K562 (cell line): ENCODE data around the gene ANXA1. TPM values are rescaled to one million over a fixed set of nuclear protein-coding genes. Genes with fewer than 3 reads are reported as not detected.
A peak's percentile ranks its signal among the peaks of the same experiment; 100 is the strongest.

Experiments
- BCLAF1 ChIP-seq, 2 experiments: fragments of 450-650 bp in 1 of 2; IDR thresholded peaks; 2 replicates each; pipeline ENCODE4 v1.6.1; 2011 to 2017; ENCODE audit warnings: low read depth in 2 of 2, antibody characterized with exemption in 1 of 2, borderline replicate concordance in 1 of 2, low read length in 1 of 2, mild to moderate bottlenecking in 1 of 2, mixed read lengths in 1 of 2; ENCODE audit not compliant: control insufficient read depth in 1 of 2
- CCNT2 ChIP-seq: IDR thresholded peaks from 2 replicates; pipeline ENCODE4 v1.6.1; 2011; ENCODE audit warnings: borderline replicate concordance, low read depth, mild to moderate bottlenecking, moderate library complexity, mixed read lengths, low read length; ENCODE audit not compliant: insufficient read length; ENCODE audit errors: extremely low read depth
- ETV6 ChIP-seq, 3 experiments: fragments of 150-350 bp in 1 of 3; sonication (generic) in 1 of 3; formaldehyde crosslinking in 1 of 3; IDR thresholded peaks; 2 replicates each; pipeline versions ENCODE4 v1.6.1 to v1.8.0; 2014 to 2022; ENCODE audit warnings: borderline replicate concordance in 2 of 3, low read depth in 2 of 3, antibody characterized with exemption in 1 of 3, low read length in 1 of 3, mild to moderate bottlenecking in 1 of 3, missing genetic modification reagents in 1 of 3
- LEF1 ChIP-seq: fragments of 450-650 bp; IDR thresholded peaks from 2 replicates; pipeline ENCODE4 v1.6.1; 2016; ENCODE audit warnings: mild to moderate bottlenecking
- MTF1 ChIP-seq: fragments of 250-450 bp; sonication (Bioruptor Pico); IDR thresholded peaks from 2 replicates; pipeline ENCODE4 v1.9.0; 2021; ENCODE audit warnings: moderate library complexity, mild to moderate bottlenecking, inconsistent platforms, borderline replicate concordance
- NFYB ChIP-seq: IDR thresholded peaks from 2 replicates; pipeline ENCODE4 v1.6.1; 2011; ENCODE audit warnings: mild to moderate bottlenecking, moderate library complexity; ENCODE audit not compliant: insufficient read length; ENCODE audit errors: extremely low read depth
- PHF21A ChIP-seq: fragments of 450-650 bp; IDR thresholded peaks from 2 replicates; pipeline ENCODE4 v1.6.1; 2017; ENCODE audit warnings: low read depth, borderline replicate concordance
- PYGO2 ChIP-seq: fragments of 450-650 bp; IDR thresholded peaks from 2 replicates; pipeline ENCODE4 v1.6.1; 2016; ENCODE audit warnings: mild to moderate bottlenecking, missing genetic modification characterization, moderate library complexity, missing compliant biosample characterization
- RBM34 ChIP-seq: fragments of 200-400 bp; formaldehyde crosslinking; IDR thresholded peaks from 2 replicates; pipeline ENCODE4 v1.6.1; 2018; ENCODE audit warnings: low read length, borderline replicate concordance; ENCODE audit not compliant: insufficient read depth
- REST ChIP-seq, 2 experiments: fragments of 450-650 bp; formaldehyde crosslinking in 1 of 2; IDR thresholded peaks; 2 replicates each; pipeline versions ENCODE4 v1.4.0 to v1.6.1; 2014 to 2020; ENCODE audit warnings: mild to moderate bottlenecking in 2 of 2, borderline replicate concordance in 1 of 2, low read depth in 1 of 2
- SETDB1 ChIP-seq: IDR thresholded peaks from one replicate; pipeline ENCODE4 v1.6.1; 2012; ENCODE audit warnings: low read length, control low read depth, inconsistent platforms
- TEAD4 ChIP-seq, 2 experiments: sonication (generic) in 1 of 2; formaldehyde crosslinking in 1 of 2; IDR thresholded peaks; 2 replicates each; pipeline versions ENCODE4 v1.6.1 to v1.8.0; 2012 to 2022; ENCODE audit warnings: borderline replicate concordance in 1 of 2, inconsistent platforms in 1 of 2, low read length in 1 of 2, mild to moderate bottlenecking in 1 of 2, missing genetic modification reagents in 1 of 2
- ZEB2 ChIP-seq: fragments of 450-650 bp; IDR thresholded peaks from 2 replicates; pipeline ENCODE4 v1.6.1; 2016
- ZFP36 ChIP-seq: fragments of 150-350 bp; IDR thresholded peaks from 2 replicates; pipeline ENCODE4 v1.6.1; 2018; ENCODE audit warnings: low read length, low read depth; ENCODE audit not compliant: partially characterized antibody
- ZNF696 ChIP-seq: fragments of 250-450 bp; sonication (Bioruptor Pico); conservative IDR thresholded peaks from 2 replicates; pipeline ENCODE4 v1.4.0; 2020; ENCODE audit warnings: mild to moderate bottlenecking, moderate library complexity
- polyA plus RNA-seq, 8 experiments: library from polyadenylated mRNA; depleted of rRNA in 4 of 8; stranded (reverse) in 5 of 8; unstranded in 3 of 8; fragments of >200 nt; fragmentation: Nextera tagmentation in 2 of 8; fragmentation: Illumina TruSeq in 1 of 8; extraction: Ambion mirVana in 2 of 8; extraction: Trizol in 1 of 8; gene quantifications; 2 replicates each; pipeline versions ENCODE4 v1.2.1 to v1.2.3, GENCODE V29; 2011 to 2014; ENCODE audit warnings: inconsistent platforms in 1 of 8, missing spikeins in 1 of 8
- total RNA-seq, 7 experiments: library from RNA; depleted of rRNA in 6 of 7; stranded (reverse); fragments of >200 nt in 6 of 7; fragmentation: Illumina TruSeq in 2 of 7; extraction: Trizol in 2 of 7; gene quantifications; 2 replicates each; pipeline versions ENCODE4 v1.2.1 to v1.2.3, GENCODE V29; 2011 to 2021; ENCODE audit warnings: low replicate concordance in 1 of 7

The ANXA1 gene
- total and polyA plus RNA-seq, 9 of the 15 experiments (the other 6 are each of a cell fraction or from before 2014, with no cell fraction given): 406 to 1,298 (median 620) TPM

GRCh38 chr9:73132034-73132776 lies 19.5 kb upstream of the ANXA1 start (continued):
- TF ChIP-seq REST (IDR thresholded peaks at IDR 0.05; ENCODE audit: borderline replicate concordance): no peak
- TF ChIP-seq REST (CRISPR knock-in tag; IDR thresholded peaks at IDR 0.05; ENCODE audit: low read depth): no peak
- TF ChIP-seq ZEB2: no peak
- no peak for TF ChIP-seq ZNF696
- no peak for TF ChIP-seq NFYB
- no peak for TF ChIP-seq ETV6 (IDR thresholded peaks at IDR 0.05; ENCODE audit: borderline replicate concordance in 1 of 2, low read depth in 2 of 2, low read length in 1 of 2)
- no peak for TF ChIP-seq ETV6 (CRISPR knock-in tag; IDR thresholded peaks at IDR 0.05; ENCODE audit: borderline replicate concordance)
- peak; percentile 60 for TF ChIP-seq TEAD4 (IDR thresholded peaks at IDR 0.05; ENCODE audit: low read length)
- no peak for TF ChIP-seq TEAD4 (CRISPR knock-in tag; IDR thresholded peaks at IDR 0.05; ENCODE audit: borderline replicate concordance)
- TF ChIP-seq PYGO2 (tag): no peak
- no peak for TF ChIP-seq SETDB1
- TF ChIP-seq BCLAF1 (IDR thresholded peaks at IDR 0.05; ENCODE audit: borderline replicate concordance in 1 of 2, control insufficient read depth in 1 of 2, low read depth in 2 of 2, low read length in 1 of 2): no peak
- TF ChIP-seq ZFP36: no peak
- TF ChIP-seq RBM34: no peak
- TF ChIP-seq PHF21A: no peak
- TF ChIP-seq MTF1 (CRISPR knock-in tag): no peak
- no peak for TF ChIP-seq LEF1
- no peak for TF ChIP-seq CCNT2
